A204.1 (cell line): Measurements from ENCODE around the gene ELFN1.

Experiments used
- FAIRE-seq: peaks from 2 replicates; lab custom pipeline; 2012; peaks lifted over from hg19 to GRCh38; lab: Jason Lieb, UNC

Gene ELFN1

GRCh38 chr7:1677206-1678080, 7.4 kb downstream of the ELFN1 start:
- FAIRE-seq = no peak

- FAIRE-seq = no peak
Measured at GRCh38 chr7:1678081-1678543, 8.0 kb downstream of the ELFN1 start.

- no peak for FAIRE-seq
Measured at GRCh38 chr7:1678571-1679325, 8.7 kb downstream of the ELFN1 start.

- no peak for FAIRE-seq
Measured at GRCh38 chr7:1679326-1679965, 9.4 kb downstream of the ELFN1 start.

GRCh38 chr7:1679966-1680730, 10.1 kb downstream of the ELFN1 start:
- no peak for FAIRE-seq

GRCh38 chr7:1681581-1681980, 11.5 kb downstream of the ELFN1 start:
- FAIRE-seq = no peak

- no peak for FAIRE-seq
Measured at GRCh38 chr7:1685000-1685624, 15.0 kb downstream of the ELFN1 start.

GRCh38 chr7:1688542-1688941, 18.5 kb downstream of the ELFN1 start:
- FAIRE-seq = no peak

- FAIRE-seq = no peak
Measured at GRCh38 chr7:1689311-1689710, 19.2 kb downstream of the ELFN1 start.

GRCh38 chr7:1690359-1690958, 20.4 kb downstream of the ELFN1 start:
- no peak for FAIRE-seq

GRCh38 chr7:1691096-1691495, 21.0 kb downstream of the ELFN1 start:
- no peak for FAIRE-seq

- FAIRE-seq = no peak
Measured at GRCh38 chr7:1691601-1692514, 21.8 kb downstream of the ELFN1 start.

GRCh38 chr7:1692515-1693418, 22.7 kb downstream of the ELFN1 start:
- no peak for FAIRE-seq

- FAIRE-seq = no peak
Measured at GRCh38 chr7:1693419-1693990, 23.4 kb downstream of the ELFN1 start.

GRCh38 chr7:1693991-1694524, 24.0 kb downstream of the ELFN1 start:
- FAIRE-seq = no peak

- FAIRE-seq = no peak
Measured at GRCh38 chr7:1694611-1695511, 24.8 kb downstream of the ELFN1 start.

- FAIRE-seq = no peak
Measured at GRCh38 chr7:1695800-1696454, 25.9 kb downstream of the ELFN1 start.
